ENCODE data around the gene ITGAD.

Gene ITGAD

DNA sequence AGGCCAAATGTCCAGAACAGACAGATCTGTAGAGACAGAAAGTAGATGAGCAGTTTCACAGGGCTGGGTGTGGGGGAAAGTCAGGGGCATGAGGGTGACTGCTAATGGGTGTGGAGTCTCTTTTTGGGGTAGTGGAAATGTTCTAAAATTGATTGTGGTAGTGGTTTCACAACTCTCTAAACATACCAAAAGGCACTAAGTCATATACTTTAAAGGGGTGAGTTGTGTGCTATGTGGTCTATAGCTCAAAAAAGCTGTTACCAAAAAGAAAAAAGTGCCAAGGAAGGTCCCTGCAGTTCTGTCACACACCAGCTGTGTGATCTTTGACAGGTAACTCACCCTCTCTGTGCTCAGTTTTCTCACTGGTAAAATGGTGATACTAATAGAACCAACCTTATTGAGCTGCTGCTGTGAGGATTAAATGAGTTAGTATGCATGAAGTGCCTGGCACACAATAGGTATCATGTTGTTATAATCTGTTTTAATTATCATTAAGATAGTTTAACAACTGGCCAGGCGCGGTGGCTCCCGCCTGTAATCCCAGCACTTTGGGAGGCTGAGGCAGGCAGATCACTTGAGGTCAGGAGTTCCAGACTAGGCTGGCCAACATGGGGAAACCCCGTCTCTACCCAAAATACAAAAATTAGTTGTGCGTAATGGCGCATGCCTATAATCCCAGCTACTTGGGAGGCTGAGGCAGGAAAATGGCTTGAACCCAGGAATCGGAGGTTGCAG lies 27.8 kb upstream of the ITGAD start:
- DNase-seq, result no peak

DNA sequence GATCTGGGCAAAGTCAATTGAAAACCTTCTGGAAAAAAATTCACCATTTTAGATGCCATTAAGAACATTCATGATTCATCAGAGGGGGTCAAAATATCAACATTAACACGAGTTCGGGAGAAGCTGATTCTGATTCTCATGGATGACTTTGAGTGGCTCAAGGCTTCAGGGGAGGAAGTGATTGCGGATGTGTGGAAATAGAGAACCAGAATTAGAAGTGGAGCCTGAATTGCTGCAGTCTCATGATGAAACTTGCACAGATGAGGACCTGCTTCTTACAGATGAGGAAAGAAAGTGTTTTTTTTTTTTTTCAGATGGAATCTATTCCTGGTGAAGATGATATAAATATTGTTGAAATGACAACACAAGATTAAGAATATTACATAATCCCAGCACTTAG lies 25.3 kb upstream of the ITGAD start:
- no peak for DNase-seq

DNA sequence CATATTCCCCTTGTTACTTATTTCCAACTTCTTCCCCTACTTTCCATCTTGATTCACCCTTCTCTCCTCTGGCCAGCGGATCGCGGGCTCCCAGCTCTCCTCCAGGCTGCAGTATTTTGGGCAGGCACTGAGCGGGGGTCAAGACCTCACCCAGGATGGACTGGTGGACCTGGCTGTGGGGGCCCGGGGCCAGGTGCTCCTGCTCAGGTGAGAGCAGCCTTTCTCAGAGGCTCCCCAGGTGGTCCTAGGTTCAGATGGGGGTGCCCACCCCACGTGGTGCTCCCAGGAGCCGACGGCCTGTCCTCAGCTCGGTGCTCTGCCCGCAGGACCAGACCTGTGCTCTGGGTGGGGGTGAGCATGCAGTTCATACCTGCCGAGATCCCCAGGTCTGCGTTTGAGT lies 22.1 kb upstream of the ITGAD start:
- DNase-seq, result no peak

DNA sequence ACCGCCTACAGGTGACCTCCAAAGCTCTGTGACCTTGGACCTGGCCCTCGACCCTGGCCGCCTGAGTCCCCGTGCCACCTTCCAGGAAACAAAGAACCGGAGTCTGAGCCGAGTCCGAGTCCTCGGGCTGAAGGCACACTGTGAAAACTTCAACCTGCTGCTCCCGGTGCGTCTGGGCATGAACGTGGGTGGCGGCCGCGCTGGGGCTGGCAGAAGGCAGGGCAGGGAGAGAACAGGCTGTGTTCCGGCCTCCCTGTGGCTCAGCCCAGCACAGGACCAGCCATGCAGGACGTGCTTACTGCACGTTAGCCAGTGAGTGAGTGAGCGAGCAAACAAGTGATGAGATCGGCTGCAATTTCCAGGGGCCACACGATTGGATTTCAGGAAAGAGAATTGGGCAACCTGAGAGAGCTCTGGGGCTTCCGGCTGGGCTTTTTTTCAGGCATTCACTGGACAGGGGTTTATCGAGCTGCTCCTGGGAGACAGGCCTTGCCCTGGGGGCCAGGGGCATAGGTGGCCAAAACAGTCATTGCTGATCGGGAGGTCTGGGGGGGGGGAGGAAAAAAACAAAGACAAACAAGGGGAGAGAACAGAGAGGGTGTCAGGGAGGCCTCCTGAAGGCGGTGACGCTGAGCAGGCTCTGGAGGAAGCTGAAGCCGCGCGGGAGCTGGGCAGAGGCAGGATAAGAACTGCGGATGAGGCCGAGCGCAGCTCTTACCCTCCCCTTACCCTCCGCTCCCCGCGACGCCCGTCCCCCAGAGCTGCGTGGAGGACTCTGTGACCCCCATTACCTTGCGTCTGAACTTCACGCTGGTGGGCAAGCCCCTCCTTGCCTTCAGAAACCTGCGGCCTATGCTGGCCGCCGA lies 21.3 kb upstream of the ITGAD start:
- DNase-seq, result no peak

DNA sequence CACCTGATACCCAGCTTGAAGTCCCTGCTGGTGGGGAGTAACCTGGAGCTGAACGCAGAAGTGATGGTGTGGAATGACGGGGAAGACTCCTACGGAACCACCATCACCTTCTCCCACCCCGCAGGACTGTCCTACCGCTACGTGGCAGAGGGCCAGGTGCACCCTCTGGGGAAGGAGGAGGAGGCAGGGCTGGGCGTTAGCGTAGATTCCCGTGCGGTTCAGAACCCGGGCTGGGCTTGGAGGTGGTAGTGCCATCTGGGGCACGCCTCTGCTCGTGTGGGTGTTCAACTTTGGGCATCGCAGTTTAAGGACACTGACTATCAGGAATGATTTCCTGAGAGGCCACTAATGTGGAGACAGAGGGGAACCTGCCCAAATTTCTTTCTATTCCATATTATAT lies 19.9 kb upstream of the ITGAD start:
- DNase-seq, result no peak

DNA sequence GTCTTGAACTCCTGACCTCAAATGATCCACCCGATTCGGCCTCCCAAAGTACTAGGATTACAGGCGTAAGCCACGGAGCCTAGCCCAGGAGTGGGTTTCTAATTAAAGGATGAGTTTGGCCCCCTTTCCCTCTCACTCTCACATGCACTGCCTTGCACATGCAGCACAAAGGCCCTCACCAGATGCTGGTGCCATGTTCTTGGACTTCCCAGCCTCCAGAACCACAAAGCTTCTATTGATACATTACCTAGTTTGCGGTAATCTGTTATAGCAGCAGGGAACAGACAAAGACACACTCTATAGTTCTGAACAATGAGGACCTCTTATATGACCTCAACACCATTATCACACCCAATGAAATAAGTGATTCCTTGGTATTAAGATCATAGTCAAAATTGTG lies 17.9 kb upstream of the ITGAD start:
- DNase-seq, result no peak

DNA sequence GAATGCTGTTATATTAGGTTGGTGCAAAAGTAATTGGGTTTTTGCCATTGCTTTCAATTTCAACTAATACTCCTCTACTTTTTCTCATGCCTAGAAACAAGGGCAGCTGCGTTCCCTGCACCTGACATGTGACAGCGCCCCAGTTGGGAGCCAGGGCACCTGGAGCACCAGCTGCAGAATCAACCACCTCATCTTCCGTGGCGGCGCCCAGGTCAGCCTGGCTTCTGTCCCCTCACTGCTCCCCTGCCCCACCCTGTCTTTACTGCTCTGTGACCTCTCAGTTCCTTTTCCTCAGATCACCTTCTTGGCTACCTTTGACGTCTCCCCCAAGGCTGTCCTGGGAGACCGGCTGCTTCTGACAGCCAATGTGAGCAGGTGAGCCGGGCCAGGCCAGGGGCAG lies 16.4 kb upstream of the ITGAD start:
- no peak for DNase-seq

DNA sequence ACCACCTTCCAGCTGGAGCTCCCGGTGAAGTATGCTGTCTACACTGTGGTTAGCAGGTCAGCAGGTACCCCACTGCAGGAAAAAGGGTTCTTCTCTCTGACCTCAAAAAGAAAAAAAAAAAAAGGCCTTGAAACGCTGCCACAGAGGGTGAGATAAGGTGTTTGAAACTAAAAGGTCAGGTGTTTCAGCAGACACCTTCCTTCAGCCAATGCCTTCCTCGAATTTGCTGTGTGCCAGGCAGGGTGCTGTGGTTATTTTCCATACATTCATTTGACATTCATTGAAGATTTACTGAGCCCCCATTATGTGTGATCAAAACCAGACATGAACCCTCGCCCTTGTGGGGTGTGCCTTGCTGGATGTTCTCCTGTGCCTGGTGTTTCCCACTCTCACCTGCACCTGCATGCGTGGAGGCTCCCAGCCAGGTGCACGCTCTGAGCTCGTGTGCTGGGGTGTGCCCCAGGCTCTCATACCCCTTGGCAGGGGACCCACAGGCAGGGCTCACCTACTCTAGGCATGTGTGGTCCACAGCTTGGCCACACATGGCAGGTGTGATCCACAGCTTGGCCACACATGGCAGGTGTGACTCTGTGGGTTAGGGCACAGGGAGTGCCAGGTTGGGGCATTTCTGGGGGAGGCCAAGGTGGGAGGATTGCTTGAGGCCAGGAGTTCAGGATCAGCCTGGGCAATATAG lies 15.8 kb upstream of the ITGAD start:
- no peak for DNase-seq

DNA sequence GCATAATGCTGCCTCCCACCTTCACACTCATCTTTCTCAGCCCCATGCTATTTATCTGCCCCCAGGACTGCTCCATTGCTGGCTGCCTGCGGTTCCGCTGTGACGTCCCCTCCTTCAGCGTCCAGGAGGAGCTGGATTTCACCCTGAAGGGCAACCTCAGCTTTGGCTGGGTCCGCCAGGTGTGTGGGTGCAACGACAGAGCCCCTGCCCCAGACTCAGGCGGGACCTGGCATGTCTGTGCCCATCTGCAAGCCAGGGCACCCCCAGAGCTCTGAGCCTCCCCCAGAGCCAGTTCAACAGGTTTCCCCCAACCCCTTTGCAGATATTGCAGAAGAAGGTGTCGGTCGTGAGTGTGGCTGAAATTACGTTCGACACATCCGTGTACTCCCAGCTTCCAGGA lies 12.9 kb upstream of the ITGAD start:
- no peak for DNase-seq

DNA sequence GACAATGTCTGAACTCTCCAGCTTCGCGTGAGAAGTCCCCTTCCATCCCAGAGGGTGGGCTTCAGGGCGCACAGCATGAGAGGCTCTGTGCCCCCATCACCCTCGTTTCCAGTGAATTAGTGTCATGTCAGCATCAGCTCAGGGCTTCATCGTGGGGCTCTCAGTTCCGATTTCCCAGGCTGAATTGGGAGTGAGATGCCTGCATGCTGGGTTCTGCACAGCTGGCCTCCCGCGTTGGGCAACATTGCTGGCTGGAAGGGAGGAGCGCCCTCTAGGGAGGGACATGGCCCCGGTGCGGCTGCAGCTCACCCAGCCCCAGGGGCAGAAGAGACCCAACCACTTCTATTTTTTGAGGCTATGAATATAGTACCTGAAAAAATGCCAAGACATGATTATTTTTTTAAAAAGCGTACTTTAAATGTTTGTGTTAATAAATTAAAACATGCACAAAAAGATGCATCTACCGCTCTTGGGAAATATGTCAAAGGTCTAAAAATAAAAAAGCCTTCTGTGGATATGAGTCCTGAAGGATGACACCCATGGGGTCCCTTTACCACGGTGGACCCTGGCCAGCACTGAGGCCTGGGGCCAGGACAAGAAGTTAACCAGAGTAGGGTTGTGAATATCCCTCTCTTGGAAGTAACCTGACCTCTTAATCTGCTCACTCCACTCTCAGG lies 10.5 kb upstream of the ITGAD start:
- no peak for DNase-seq

DNA sequence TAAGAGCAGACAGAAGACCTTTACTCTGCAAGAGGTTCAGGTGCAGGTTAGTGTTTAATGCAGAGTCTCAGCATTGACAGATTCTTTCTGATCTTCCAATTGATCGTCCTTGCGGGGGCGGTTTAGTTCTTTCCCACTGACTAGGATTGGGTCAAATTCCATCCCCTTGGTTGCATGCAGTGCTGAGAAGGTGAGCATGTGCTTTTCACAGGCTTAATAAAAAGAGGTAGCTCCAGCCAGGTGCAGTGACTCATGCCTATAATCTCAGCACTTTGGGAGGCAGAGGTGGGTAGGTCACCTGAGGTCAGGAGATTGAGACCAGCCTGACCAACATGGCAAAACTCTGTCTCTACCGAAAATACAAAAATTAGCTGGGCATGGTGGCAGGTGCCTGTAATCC lies 7.5 kb upstream of the ITGAD start:
- no peak for DNase-seq

DNA sequence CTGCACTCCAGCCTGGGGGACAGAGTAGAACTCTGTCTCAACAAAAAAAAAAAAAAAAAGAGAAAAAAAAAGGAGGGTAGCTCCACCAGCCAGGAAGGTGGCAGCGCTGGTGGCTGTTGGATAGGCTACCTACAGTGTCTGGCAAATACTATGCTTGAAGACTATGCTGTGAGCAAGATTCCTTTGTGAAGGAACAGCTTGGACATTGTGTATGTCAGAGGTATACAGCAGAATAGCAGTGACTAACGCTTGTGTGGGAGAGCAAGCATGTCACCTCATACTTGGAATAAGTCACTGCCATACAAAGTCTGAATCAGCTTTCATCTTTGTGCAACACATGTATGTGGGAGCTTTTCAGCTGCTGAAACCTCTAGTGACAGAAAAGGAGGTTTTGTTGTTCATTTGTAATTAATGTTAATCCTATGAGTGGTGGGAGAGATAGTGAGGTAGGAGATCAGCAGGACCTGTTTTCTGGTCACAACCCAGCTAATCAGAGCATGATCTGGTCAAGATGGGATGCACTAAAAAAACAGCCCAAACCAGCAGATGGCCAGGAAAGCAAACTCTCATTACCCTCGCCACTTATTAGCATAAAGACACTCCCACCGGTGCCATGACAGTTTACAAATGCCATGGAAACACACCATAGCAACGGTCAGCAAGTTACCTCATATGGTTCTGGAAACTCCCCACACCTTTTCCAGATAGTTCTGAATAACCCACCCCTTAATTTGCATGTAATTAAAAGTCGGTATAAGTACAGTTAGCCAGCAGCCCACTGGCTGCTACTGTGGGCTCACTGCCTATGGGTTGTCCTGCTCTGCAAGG lies 6.8 kb upstream of the ITGAD start:
- no peak for DNase-seq

DNA sequence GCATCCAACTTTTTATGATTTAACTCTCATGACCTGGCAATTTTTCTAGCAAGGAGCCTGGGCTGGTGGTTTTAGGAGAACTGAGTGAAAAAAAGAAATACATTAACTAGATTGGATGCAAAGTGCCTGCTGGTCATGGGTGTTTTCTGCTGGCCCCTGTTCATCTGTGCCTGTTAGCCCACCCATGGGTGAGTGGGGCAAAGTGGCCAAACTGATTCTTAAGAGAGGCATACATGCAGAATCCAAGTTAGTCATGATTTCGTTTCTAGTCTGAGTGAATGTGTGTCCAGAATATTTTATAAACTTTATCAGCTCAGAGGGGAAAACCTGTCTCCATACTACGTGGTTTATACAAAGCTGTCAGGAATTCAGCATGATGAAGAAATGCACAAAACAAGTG lies 4.6 kb upstream of the ITGAD start:
- DNase-seq, result no peak

DNA sequence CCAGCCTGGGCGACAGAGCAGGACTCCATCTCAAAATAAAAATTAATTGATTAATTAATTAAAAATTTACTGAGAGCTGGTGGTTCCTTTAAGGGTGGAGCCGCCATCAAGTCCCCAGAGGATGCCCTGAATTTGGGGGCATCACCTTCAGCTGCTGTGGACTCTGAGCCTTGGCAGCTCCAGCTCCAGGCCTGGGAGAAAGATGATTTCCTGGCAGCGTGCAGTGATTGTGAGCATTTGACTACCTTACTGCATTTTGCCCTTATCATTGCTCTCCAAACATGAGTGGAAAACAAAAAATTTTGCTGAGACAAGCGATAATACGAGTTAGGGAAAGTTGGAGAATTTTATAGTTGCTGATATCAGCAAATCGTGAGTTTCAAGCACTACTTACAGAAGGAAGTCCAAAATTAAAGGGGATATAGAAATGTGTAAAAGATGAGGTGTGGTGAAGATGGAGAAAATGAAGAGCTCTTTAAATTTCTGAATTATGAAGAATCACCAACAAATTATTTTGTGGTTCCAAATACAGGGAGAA lies 2.6 kb upstream of the ITGAD start:
- DNase-seq, result no peak

DNA sequence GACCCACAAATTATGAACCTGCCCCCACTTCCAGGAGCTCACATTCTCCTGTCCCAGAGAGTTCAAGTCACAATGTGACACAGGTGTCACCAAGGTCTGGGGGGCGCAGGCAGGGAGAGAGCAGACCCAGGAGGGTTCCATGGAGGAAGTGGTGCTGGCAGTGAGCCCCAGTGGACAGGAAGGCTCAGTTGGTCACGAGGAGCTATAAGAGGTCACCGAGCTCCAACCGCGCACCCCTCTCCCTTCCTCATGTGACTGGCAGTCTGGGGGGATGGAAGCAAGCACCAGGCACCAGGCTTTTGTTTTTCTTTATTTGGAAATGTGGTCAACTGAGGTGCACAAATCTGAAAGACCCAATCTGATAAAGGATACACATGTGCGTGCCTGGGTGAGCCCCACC lies 2.5 kb downstream of the ITGAD start:
- no peak for DNase-seq

DNA sequence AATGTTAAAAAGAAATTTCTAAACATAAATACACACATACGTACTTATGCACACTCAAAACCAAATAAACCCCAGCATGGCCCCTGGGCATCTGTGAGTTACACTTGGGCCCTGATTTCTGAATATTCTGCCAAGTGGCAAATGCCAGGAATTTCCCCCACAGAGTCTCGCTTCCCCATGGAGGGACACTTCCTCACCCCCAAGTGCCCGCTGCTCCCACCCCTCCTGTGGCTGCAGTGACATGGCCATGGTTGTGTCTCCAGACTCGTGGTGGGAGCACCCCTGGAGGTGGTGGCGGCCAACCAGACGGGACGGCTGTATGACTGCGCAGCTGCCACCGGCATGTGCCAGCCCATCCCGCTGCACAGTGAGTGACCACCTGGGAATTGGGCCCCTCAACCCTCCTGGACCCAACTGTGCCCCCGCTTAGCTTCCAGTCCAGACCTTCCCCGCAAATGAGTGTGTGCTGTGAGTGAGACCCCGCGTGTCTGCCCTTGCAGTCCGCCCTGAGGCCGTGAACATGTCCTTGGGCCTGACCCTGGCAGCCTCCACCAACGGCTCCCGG lies 4.0 kb downstream of the ITGAD start:
- DNase-seq, result no peak

DNA sequence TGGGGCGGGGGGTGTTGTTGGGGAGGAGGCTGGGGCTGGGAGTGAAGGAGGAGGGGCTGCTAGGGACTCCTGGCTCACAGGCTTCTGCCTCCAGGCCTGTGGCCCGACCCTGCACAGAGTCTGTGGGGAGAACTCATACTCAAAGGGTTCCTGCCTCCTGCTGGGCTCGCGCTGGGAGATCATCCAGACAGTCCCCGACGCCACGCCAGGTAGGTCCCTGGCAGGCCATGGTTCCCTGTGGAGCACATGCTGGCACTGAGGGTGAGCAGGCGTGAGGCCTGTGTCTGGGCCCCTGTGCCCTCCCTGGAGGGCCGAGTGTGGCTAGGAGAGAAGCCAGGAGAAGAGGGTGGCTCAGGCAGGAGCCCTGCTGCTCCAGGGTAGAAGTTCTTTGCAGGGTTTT lies 4.6 kb downstream of the ITGAD start:
- DNase-seq, result no peak

DNA sequence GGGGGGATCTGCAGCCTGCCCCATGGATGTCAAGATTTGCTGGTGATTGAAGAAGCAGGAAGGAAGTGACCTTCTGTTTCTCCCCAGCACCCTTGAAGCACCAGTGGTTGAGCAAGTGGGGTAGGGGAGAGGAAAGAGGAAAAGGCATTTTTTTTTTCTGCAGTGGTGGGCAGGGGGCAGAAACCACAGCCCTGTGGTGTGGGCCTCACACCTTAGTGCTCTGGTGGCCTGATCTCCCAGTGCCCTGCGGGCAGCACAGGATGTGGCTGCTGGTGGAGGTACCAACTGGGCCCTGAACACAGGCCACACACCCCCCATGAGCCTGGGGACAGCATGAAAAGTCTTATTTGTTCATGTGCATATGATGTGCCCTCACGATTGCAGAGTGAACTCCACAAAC lies 7.1 kb downstream of the ITGAD start:
- DNase-seq, result no peak

DNA sequence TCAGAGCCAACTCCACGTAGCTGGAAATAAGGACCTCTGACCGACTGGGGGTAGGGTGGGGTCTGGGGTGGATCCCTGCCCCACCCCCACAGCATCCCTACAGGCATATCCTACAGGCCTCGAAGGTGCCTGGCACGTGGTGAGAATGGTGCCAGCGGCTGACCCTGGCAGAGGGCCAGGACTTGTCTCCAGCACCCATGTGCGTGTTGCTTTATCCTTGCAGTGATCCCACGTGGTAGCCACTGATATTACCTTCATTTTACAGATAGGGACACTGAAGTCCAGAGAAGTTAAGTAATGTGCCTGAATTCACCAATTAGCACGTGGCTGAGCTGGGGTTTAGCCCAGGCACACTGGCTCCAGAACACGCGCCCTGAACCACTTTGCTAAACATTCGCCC lies 8.3 kb downstream of the ITGAD start:
- DNase-seq, result no peak

DNA sequence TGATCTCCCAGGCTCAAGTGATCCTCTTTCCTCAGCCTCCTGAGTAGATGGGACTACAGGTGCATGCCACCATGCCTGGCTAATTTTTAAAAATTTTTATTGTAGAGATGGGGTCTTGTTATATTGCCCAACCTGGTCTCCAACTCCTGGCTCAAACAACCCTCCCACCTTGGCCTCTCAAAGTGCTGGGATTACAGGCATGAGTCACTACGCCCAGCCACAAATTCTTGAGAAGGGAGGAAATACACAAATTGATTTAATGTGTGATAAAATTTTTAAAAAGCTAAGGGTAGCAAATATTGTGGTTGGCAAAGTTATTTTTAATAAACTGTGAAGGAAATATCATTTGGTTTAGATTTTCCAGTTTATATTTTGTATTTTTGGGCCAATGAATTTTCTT lies 9.6 kb downstream of the ITGAD start:
- DNase-seq, result no peak

DNA sequence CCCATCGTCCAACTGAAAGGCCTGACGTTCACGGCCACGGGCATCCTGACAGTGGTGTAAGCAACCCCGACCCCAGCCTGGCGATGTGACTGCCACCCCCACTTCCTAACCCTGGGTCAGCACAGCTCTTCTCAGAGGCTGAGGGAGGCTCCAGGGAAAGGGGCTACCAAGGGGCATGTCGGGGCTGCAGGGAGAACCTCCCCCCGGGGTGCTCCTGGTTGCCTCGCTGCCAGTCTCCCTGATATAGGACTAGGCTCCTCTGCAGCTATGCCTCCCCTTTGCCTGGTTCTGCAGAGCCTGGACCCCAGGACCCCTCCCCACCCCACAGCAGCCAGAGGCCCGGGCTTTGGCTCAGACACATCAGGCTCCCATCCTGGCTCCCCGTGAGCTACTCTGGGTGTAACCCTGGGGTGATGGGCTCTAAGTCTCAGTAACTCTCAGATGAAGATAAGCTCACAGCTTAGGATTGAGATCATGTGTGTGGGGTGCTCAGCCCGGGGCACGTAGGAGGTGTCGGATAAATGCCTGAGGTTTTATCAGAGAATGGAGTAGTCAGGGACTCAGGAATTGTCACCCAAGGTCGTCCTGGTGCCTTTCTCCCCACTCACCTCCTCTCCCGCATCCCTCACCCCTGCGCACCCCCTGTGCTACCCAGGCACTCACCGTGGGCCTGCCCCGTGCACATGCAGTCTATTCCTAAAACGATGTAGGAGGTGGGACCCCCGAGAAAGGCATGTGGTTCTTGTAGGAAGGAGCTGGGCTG lies 10.6 kb downstream of the ITGAD start:
- DNase-seq, result no peak
